OCI-LY1 (cell line): ENCODE data around the gene COL19A1.

Experiments used
- H2AFZ ChIP-seq: fragments of 200-600 bp; sonication (generic), shearing (Covaris generic); 2 replicates; pipeline ENCODE4 v1.6.0; 2014; ENCODE audit warnings: antibody characterized with exemption, mild to moderate bottlenecking, low read length
- H3F3A ChIP-seq: fragments of 200-600 bp; sonication (generic), shearing (Covaris generic); 2 replicates; pipeline ENCODE4 v1.6.0; 2014; ENCODE audit warnings: mild to moderate bottlenecking, antibody characterized with exemption, low read length, moderate library complexity; ENCODE audit not compliant: insufficient read depth
- H3K27ac ChIP-seq: fragments of 200-600 bp; sonication (generic); 2 replicates; pipeline ENCODE4 v1.5.1; 2014; ENCODE audit warnings: low read length, mixed run types, mild to moderate bottlenecking, low read depth; ENCODE audit not compliant: poor library complexity, severe bottlenecking
- H3K27me3 ChIP-seq: fragments of 200-600 bp; sonication (generic); 2 replicates; pipeline ENCODE4 v1.6.0; 2014; ENCODE audit warnings: antibody characterized with exemption, mild to moderate bottlenecking, low read length, moderate library complexity; ENCODE audit not compliant: insufficient read depth
- H3K36me3 ChIP-seq: fragments of 200-600 bp; sonication (generic); 2 replicates; pipeline ENCODE4 v1.6.1; 2014; ENCODE audit warnings: mild to moderate bottlenecking, antibody characterized with exemption, low read length, moderate library complexity, mixed read lengths; ENCODE audit not compliant: insufficient read depth
- H3K4me1 ChIP-seq: fragments of 200-600 bp; sonication (generic); 2 replicates; pipeline ENCODE4 v1.5.1; 2014; ENCODE audit warnings: mild to moderate bottlenecking, low read length, moderate library complexity; ENCODE audit not compliant: insufficient read depth, severe bottlenecking
- H3K4me2 ChIP-seq: fragments of 200-600 bp; sonication (generic), shearing (Covaris generic); 2 replicates; pipeline ENCODE4 v1.6.1; 2014; ENCODE audit warnings: low read length
- H3K4me3 ChIP-seq: fragments of 200-600 bp; sonication (generic); 2 replicates; pipeline ENCODE4 v1.5.1; 2014; ENCODE audit warnings: low read length, low read depth, mild to moderate bottlenecking, mixed read lengths; ENCODE audit not compliant: poor library complexity, severe bottlenecking
- H3K79me2 ChIP-seq: fragments of 200-600 bp; shearing (Covaris generic); 2 replicates; pipeline ENCODE4 v1.6.1; 2016; ENCODE audit warnings: mixed run types, low read length, mixed read lengths; ENCODE audit not compliant: insufficient read depth
- H3K9ac ChIP-seq: fragments of 200-600 bp; sonication (generic), shearing (Covaris generic); 2 replicates; pipeline ENCODE4 v1.6.1; 2014; ENCODE audit warnings: mild to moderate bottlenecking, low read length, mixed read lengths
- H3K9me2 ChIP-seq: fragments of 200-600 bp; sonication (generic), shearing (Covaris generic); 2 replicates; pipeline ENCODE4 v1.6.1; 2014; ENCODE audit warnings: low read depth, mild to moderate bottlenecking, low read length, mixed read lengths
- H3K9me3 ChIP-seq: fragments of 200-600 bp; shearing (Covaris generic); 2 replicates; pipeline ENCODE4 v1.6.1; 2014; ENCODE audit warnings: low read length, mixed read lengths
- H4K20me1 ChIP-seq: fragments of 200-600 bp; sonication (generic), shearing (Covaris generic); 2 replicates; pipeline ENCODE4 v1.6.0; 2016; ENCODE audit warnings: mild to moderate bottlenecking, low read length; ENCODE audit not compliant: insufficient read depth
- EZH2 ChIP-seq: fragments of 200-600 bp; sonication (generic), shearing (Covaris generic); IDR thresholded peaks from 2 replicates; pipeline ENCODE4 v1.8.0; 2017; ENCODE audit warnings: borderline replicate concordance, mixed run types, mild to moderate bottlenecking, antibody characterized with exemption, low read length, moderate library complexity, mixed read lengths
- TF ChIP-seq, protein P1 (sequence below): fragments of 200-600 bp; sonication (generic), shearing (Covaris generic); IDR thresholded peaks from 2 replicates; pipeline ENCODE4 v1.5.1; 2017; ENCODE audit warnings: mild to moderate bottlenecking, antibody characterized with exemption, low read length, moderate library complexity, mixed read lengths

COL19A1 gene

DNA sequence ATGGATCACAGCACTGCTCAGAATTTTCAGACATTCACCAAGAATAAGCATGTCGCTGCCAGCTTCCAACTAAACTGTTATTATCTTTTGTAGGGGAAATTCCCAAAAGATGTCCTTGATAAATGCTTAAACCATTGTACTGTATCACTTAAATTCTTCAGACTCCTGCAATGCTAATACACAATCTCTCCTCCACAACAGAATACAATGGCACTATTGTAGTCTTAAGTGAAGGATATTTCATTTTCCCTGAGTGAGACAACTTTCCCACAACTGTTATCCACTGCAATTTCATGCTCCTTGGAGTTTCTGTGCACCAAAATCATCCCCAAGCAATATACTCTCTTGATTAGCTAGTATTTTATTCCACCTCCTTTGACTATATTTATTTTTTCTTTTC, 246.8 kb downstream of the COL19A1 start:
- Histone ChIP-seq H3K9me3 (no peaks in the 10 kb centered on the region), H3K4me3 (no peak overlapping the region), H3K36me3 (no peaks in the 10 kb centered on the region), H3K27ac (no peak overlapping the region), H3K4me1 (no peaks in the 10 kb centered on the region), H3K9me2 (no peaks in the 10 kb centered on the region), H3K27me3 (no peaks in the 10 kb centered on the region), H4K20me1 (no peaks in the 10 kb centered on the region), H3K9ac (no peak overlapping the region), H3F3A (no peaks in the 10 kb centered on the region), H3K4me2 (no peak overlapping the region), H2AFZ (no peak overlapping the region), H3K79me2 (no peaks in the 10 kb centered on the region)
- TF ChIP-seq, protein P1, sequence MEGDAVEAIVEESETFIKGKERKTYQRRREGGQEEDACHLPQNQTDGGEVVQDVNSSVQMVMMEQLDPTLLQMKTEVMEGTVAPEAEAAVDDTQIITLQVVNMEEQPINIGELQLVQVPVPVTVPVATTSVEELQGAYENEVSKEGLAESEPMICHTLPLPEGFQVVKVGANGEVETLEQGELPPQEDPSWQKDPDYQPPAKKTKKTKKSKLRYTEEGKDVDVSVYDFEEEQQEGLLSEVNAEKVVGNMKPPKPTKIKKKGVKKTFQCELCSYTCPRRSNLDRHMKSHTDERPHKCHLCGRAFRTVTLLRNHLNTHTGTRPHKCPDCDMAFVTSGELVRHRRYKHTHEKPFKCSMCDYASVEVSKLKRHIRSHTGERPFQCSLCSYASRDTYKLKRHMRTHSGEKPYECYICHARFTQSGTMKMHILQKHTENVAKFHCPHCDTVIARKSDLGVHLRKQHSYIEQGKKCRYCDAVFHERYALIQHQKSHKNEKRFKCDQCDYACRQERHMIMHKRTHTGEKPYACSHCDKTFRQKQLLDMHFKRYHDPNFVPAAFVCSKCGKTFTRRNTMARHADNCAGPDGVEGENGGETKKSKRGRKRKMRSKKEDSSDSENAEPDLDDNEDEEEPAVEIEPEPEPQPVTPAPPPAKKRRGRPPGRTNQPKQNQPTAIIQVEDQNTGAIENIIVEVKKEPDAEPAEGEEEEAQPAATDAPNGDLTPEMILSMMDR, result no peak
- TF ChIP-seq EZH2, result no peak

DNA sequence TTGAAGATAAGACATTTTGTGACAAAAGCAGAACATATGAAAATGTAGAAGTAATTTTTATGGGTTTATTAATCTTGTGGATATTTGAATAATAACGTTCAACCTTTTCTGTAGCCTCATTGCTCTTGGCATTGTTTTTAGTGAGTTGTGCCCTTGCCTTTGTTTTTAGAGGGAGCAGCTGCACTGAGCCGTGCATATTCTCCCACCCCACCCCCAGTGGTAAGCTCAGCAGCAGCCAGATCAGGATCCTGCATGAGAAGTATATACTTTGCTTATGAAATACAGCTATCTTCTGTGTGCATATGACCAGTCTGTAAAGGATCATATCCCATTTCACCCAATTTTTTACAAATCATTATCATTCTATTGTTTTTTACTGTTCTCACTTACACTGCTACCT, 252.3 kb downstream of the COL19A1 start:
- H3K4me1 ChIP-seq, result no peaks in the 10 kb centered on the region
- H3K9me3 ChIP-seq, result no peaks in the 10 kb centered on the region
- no peaks in the 10 kb centered on the region for H3F3A ChIP-seq
- no peak overlapping the region for H3K4me3 ChIP-seq
- no peaks in the 10 kb centered on the region for H4K20me1 ChIP-seq
- H2AFZ ChIP-seq, result no peak overlapping the region
- no peaks in the 10 kb centered on the region for H3K36me3 ChIP-seq
- H3K79me2 ChIP-seq, result no peaks in the 10 kb centered on the region
- H3K9me2 ChIP-seq, result no peaks in the 10 kb centered on the region
- H3K27me3 ChIP-seq, result no peaks in the 10 kb centered on the region
- TF ChIP-seq, protein P1, result no peak
- TF ChIP-seq EZH2, result no peak
- H3K4me2 ChIP-seq, result no peak overlapping the region
- H3K9ac ChIP-seq, result no peak overlapping the region
- no peak overlapping the region for H3K27ac ChIP-seq

DNA sequence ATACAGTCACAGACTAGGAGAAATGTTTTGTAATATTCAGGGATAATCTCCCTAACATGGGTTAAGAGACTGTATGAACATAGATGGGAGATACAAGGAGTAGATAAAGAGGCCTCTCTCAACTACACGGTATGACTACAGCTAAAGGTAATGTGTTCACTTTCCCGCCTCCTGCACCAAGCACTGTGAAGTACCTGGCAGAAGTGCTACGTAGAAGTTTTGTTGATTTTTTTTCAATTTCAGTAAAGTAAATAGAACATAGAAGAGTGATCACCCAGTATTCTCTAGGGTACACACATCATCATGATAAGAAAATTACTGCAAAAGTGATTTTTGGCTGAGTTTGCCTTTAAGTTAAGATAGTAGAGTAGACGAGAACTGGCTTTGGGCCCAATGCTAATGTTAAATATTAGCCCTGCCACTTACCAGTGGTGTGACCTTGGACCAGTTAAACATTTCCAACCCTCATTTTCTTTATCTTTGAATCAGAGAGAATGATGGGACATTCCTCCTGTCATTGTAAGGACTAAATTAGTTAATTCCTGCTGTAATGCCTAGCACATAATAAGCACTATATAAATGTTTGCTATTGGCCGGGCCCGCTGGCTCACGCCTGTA, 253.0 kb downstream of the COL19A1 start:
- no peaks in the 10 kb centered on the region for H3K4me1 ChIP-seq
- H3K27me3 ChIP-seq, result no peaks in the 10 kb centered on the region
- no peaks in the 10 kb centered on the region for H4K20me1 ChIP-seq
- no peaks in the 10 kb centered on the region for H3K9me3 ChIP-seq
- no peaks in the 10 kb centered on the region for H3F3A ChIP-seq
- H3K4me3 ChIP-seq, result no peak overlapping the region
- H2AFZ ChIP-seq, result no peak overlapping the region
- H3K36me3 ChIP-seq, result no peaks in the 10 kb centered on the region
- no peak overlapping the region for H3K9ac ChIP-seq
- H3K9me2 ChIP-seq, result no peaks in the 10 kb centered on the region
- no peaks in the 10 kb centered on the region for H3K79me2 ChIP-seq
- H3K27ac ChIP-seq, result no peak overlapping the region
- H3K4me2 ChIP-seq, result no peak overlapping the region
- TF ChIP-seq EZH2, result no peak
- TF ChIP-seq, protein P1, result no peak
